Fibroblast of skin of back (primary cell): Measurements from ENCODE around the gene KASH5.

Experiments used
- DNase-seq: peaks from one replicate; pipeline ENCODE4 v3.0.0-alpha.2; 2013

KASH5 gene

GRCh38 chr19:49422407-49423070, 34.5 kb downstream of the KASH5 start:
- DNase-seq, result peak; percentile 40

GRCh38 chr19:49423071-49423984, 35.3 kb downstream of the KASH5 start, which contains the start of gene PTH2:
PTH2 (minus strand) TSS chr19:49423441; CDS start chr19:49423339, 102 bp downstream.
- no peak for DNase-seq

- DNase-seq, result no peak
Observed at GRCh38 chr19:49423985-49424303, 35.9 kb downstream of the KASH5 start.

GRCh38 chr19:49425178-49425577, 37.1 kb downstream of the KASH5 start, which contains the start of gene GFY:
GFY (plus strand) TSS chr19:49425388; CDS start chr19:49426431, 1,043 bp downstream.
- DNase-seq, result no peak

DNA sequence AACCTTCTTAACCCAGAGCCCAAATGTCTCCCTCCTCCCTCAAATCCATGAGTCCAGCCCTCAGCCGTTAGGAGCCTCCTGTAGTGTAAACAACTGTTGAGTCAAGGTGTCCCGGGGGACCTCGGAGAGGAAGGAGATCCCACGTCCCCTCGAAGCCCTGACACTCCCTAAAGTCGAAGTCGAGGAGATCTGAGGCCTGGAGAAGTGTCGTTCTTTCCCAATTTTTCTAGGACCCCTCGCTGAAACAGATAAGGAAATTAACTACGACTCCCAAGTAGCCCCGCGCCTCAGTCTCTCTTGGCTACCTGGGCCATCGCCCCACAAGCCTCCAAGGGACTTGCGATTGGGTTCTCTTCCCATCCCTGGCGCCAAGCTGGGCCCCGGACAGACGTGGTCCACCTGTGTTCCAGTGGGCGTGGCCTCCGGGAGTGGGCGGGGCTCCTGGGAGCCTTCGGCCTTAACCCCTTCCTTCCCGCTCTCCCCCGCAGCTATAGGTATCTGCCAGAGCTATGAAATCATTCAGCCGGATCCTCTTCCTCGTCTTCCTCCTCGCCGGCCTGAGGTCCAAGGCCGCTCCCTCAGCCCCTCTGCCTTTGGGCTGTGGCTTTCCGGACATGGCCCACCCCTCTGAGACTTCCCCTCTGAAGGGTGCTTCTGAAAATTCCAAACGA, 38.0 kb downstream of the KASH5 start:
- DNase-seq, result peak; percentile 40

DNA sequence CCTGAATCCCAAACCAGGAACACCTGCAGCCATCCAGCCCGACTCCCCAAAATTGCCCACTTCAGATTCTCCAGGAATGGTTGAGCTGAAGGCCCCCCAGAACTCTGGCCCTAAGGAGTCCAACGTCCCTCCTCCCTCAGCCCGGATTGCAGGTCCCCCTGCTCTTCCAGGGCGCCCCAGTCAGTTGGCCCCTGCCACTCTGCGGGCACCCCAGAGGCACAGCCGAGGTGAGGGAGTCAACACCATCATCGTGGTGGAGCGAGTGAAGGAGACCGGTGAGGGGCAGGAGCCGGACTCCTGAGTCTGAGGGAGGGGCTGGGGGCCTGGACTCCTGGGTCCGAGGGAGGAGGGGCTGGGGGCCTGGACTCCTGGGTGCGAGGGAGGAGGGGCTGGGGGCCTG, 39.3 kb downstream of the KASH5 start:
- DNase-seq, result no peak

- no peak for DNase-seq
Observed at GRCh38 chr19:49427855-49428546, 40.0 kb downstream of the KASH5 start.

- DNase-seq, result no peak
Observed at GRCh38 chr19:49428547-49429451, 40.8 kb downstream of the KASH5 start.

- DNase-seq, result no peak
Observed at GRCh38 chr19:49430172-49430677, 42.2 kb downstream of the KASH5 start.

DNA sequence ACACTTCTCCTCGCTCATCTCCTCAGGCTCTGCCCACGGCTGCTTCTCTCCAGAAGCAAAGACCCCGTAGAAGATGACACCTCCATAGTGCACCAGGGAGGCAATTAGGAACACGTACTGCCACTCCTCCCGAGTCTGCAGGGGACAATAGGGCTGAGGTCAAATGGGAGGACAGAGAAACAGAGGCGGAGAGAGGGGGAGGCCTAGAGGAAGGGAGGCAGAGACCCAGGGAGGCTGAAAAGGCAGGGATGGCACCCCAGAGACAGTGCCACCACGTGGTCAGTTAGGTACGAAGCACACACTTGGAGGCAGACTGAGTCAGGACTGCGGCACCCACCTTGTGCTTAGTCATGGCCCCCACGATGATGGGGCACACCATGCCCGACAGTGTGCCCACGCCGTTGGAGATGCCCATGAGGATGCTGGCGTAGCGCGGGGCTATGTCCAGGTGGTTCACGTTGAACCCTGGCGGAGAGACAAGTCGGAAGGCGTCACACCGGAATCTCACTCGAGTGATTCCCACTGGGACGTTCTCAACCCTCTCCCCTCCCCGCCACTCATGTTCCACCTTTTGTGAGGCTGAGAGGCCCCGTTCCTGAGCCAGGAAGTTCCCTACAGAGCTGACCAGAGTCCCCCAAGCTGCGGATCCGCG, 42.8 kb downstream of the KASH5 start:
- DNase-seq, result no peak

GRCh38 chr19:49431330-49431749, 43.3 kb downstream of the KASH5 start:
- DNase-seq, result no peak

DNA sequence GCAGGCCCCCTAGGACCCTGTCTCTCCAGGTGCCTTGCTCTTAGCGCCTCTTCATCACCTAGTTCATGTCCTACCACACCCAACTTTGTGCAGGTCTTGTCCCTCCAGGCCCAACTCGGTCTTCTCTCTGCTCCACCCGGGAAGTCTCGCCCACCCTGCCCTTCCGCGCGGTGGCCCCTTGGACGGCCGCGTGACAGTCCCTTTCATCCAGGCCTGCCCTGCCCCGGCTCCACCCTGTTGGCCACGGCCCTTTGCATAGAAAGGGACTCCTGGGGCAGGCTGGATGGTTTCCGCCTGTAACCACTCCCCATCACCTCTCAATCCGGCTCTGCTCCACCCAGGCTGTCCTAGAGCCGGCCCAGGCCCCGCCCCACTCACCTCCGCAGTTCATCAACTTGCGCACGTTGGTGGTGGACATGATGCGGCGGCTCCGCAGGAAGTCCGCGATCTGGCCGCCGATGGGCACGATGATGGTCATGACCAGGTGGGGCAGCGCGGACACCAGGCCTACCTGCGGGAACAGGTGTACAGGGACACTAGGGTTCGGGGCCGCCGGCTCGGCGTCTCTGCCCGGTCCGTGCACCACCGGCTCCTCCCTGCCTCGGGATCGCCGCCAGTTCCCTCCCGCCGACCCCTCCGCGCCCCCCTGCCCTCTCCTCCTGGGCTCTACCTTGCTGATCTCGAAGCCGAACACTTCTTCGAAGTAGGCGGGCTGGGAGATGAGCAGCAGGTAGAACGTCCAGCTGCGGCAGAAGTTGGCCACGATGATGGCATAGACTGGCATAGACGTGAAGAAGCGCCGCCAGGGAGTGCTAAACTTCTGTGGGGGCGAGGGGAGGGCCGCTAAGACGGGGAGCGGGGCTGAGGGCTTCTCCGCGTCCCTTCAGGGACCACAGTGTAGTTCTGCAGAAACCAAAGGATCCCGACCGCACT, 44.4 kb downstream of the KASH5 start:
- DNase-seq, result no peak

- DNase-seq, result no peak
Observed at GRCh38 chr19:49433240-49433901, 45.3 kb downstream of the KASH5 start.

DNA sequence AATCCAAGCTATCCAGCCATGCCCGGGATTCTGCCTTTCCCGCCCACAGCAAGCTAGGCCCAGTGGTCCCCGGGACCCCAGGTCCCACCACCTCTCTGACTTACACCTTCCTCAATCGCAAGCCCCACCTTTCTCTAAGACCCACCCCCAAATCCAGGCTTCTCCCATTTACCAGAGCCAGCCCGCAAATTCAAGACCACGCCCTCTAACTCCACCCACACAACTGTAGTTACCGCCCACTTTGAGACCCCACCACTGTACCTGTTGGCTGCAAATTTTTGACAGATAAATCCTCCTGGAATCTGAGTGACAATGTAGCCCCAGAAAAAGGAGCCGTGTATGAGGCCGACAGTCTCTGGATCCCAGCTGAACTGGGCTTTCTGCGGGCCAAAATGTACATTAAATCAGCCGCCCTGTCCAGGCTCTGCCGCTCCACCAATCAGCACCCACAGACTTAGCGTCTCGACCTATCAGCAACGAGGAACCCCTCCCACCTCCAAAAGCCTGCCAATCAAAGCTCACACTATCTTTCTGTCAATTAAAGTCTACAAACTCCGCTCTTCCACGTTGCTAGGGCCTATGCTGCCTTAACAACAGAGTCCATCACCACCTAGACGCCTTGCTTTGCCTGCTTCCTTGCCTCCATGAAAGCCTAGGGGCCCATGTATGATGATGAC, 47.0 kb downstream of the KASH5 start:
- DNase-seq, result no peak

GRCh38 chr19:49435670-49436069, 47.6 kb downstream of the KASH5 start:
- DNase-seq, result no peak

DNA sequence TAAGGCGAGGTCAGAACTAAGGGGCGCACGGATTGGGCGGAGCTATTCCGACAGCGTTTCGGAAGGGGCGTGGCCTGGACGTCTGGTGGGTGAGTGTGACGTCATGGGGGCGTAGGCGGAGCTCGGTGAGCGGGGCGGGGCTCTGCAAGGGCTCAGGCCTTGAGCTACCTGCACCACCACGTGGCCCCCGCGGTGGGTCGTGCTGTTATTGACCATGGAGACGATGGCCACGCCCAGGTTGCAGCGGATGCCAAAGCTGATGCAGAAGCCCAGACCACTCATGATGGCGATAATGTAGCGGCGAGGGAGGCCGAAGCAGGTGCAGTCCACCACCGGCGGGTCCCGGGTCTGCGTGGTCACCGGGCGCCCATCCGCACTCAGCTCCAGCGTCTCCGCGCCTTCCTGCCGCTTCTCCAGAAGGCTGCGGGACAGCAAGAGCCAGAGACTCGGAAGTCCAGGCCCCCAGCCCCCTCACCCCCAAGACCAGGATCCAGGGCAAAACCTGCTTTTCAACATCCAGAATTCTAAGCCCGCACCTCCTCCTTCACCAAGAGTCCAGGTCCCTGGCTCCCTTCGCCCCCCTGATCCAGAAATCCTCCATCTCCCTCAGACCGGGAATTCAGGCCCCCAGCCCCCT, 48.5 kb downstream of the KASH5 start:
- no peak for DNase-seq

GRCh38 chr19:49437231-49437630, 49.2 kb downstream of the KASH5 start:
- DNase-seq, result no peak

GRCh38 chr19:49438261-49438660, 50.2 kb downstream of the KASH5 start:
- DNase-seq, result no peak
